ENCODE data around the gene GEMIN7. TPM values are rescaled to one million over a fixed set of nuclear protein-coding genes. Genes with fewer than 3 reads are reported as not detected.
A peak's percentile ranks its signal among the peaks of the same experiment; 100 is the strongest.

Gene GEMIN7
- total RNA-seq, 3 donors from 2014 or later: 14.4 to 22.6 (median 21.8) TPM

GRCh38 chr19:45070861-45071544, 8.1 kb upstream of the GEMIN7 start:
- Histone ChIP-seq H3K36me3 (ENCODE audit: low read depth) (peaks cover 11% of the 10 kb centered on the region), H3K4me3 (no peak overlapping the region), H3K9me3 (no peaks in the 10 kb centered on the region), H3K4me1 (ENCODE audit: low read depth) (peaks cover 6% of the 10 kb centered on the region)
- intact Hi-C loops (cut with DNase I, micrococcal nuclease): no loop called here
- TF ChIP-seq CTCF (IDR thresholded peaks at IDR 0.05): no peak
- ATAC-seq: no peak
- no peak for DNase-seq

- no peak for DNase-seq
- Histone ChIP-seq H3K4me1 (ENCODE audit: low read depth) (peaks cover 7% of the 10 kb centered on the region), H3K36me3 (ENCODE audit: low read depth) (peaks cover 11% of the 10 kb centered on the region), H3K9me3 (no peaks in the 10 kb centered on the region), H3K4me3 (no peak overlapping the region)
- intact Hi-C loops (cut with DNase I, micrococcal nuclease): no loop called here
- no peak for TF ChIP-seq CTCF (IDR thresholded peaks at IDR 0.05)
- no peak for ATAC-seq
These were observed 7.5 kb upstream of the GEMIN7 start for GRCh38 chr19:45071545-45071938.

- DNase-seq (no peak), ATAC-seq (no peak)
- Histone ChIP-seq H3K4me3 (no peak overlapping the region), H3K36me3 (ENCODE audit: low read depth) (peaks cover 11% of the 10 kb centered on the region), H3K9me3 (no peaks in the 10 kb centered on the region), H3K4me1 (ENCODE audit: low read depth) (peaks cover 12% of the 10 kb centered on the region)
- TF ChIP-seq CTCF (IDR thresholded peaks at IDR 0.05): no peak
- intact Hi-C loops (cut with DNase I, micrococcal nuclease): no loop called here
These were observed 6.9 kb upstream of the GEMIN7 start for GRCh38 chr19:45071969-45072790.

GRCh38 chr19:45074744-45075300, 4.2 kb upstream of the GEMIN7 start:
- intact Hi-C loops (cut with DNase I, micrococcal nuclease): no loop called here
- H3K9me3 ChIP-seq: no peaks in the 10 kb centered on the region
- peaks cover 20% of the 10 kb centered on the region for H3K4me1 ChIP-seq (ENCODE audit: low read depth)
- DNase-seq (no peak), ATAC-seq (no peak)
- peaks cover 11% of the 10 kb centered on the region for H3K36me3 ChIP-seq (ENCODE audit: low read depth)
- TF ChIP-seq CTCF (IDR thresholded peaks at IDR 0.05): no peak
- H3K4me3 ChIP-seq: no peak overlapping the region

- Histone ChIP-seq H3K4me3 (peak overlapping the region; percentile 39), H3K9me3 (no peaks in the 10 kb centered on the region), H3K36me3 (ENCODE audit: low read depth) (peaks cover 11% of the 10 kb centered on the region), H3K4me1 (ENCODE audit: low read depth) (peaks cover 23% of the 10 kb centered on the region)
- peak; percentile 75 for ATAC-seq
- intact Hi-C loops (cut with DNase I, micrococcal nuclease): no loop called here
- no peak for TF ChIP-seq CTCF (IDR thresholded peaks at IDR 0.05)
- DNase-seq: peak; percentile 85 to 97 (median 93)
These were observed 3.6 kb upstream of the GEMIN7 start for GRCh38 chr19:45075301-45076028.
